Measurements from ENCODE around the gene EEF2K.

The EEF2K gene

GRCh38 chr16:22203091-22203490 is 3.0 kb upstream of the EEF2K start:
- Histone ChIP-seq H4K8ac (ENCODE audit: low read depth, low read length) (no peak overlapping the region), H3K4me1 (ENCODE audit: control insufficient read depth in 2 of 2, insufficient read depth in 1 of 2, low read depth in 1 of 2, low read length in 2 of 2) (peaks cover 0 to 4% of the 10 kb centered on the region in 2 donors), H4K91ac (ENCODE audit: low read depth, low read length, poor library complexity) (no peak overlapping the region), H3K4me2 (ENCODE audit: insufficient read depth, low read length, poor library complexity, severe bottlenecking) (no peak overlapping the region), H3K27ac (replicated peaks; ENCODE audit: low read length) (no peak overlapping the region), H2BK15ac (ENCODE audit: low read length) (no peak overlapping the region), H3K9me3 (replicated peaks in 1 of 2; ENCODE audit: control insufficient read depth in 2 of 2, insufficient read depth in 1 of 2, low read depth in 1 of 2, low read length in 2 of 2) (no peaks in the 10 kb centered on the region), H3K36me3 (replicated peaks in 1 of 2; ENCODE audit: control insufficient read depth in 2 of 2, insufficient read depth in 2 of 2, low read length in 2 of 2) (no peaks in the 10 kb centered on the region), H3K9ac (ENCODE audit: low read depth, low read length, poor library complexity) (no peak overlapping the region), H2AK5ac (ENCODE audit: low read depth, low read length) (no peak overlapping the region), H3K14ac (ENCODE audit: low read length) (no peak overlapping the region), H2BK120ac (ENCODE audit: low read depth, low read length) (no peak overlapping the region), H2AFZ (ENCODE audit: low read length) (no peak overlapping the region), H3K4ac (ENCODE audit: low read length) (no peak overlapping the region), H3K79me1 (ENCODE audit: low read depth, low read length) (peaks cover 2% of the 10 kb centered on the region), H2BK12ac (ENCODE audit: low read length) (no peak overlapping the region), H3K27me3 (ENCODE audit: control insufficient read depth in 3 of 3, insufficient read depth in 3 of 3, low read depth in 1 of 3, low read length in 3 of 3) (peaks cover 0 to 2% (median 0%) of the 10 kb centered on the region in 3 experiments), H3K4me3 (ENCODE audit: low read length in 2 of 2) (no peak overlapping the region), H2BK5ac (ENCODE audit: low read length) (no peak overlapping the region), H3K23ac (ENCODE audit: low read depth, low read length, poor library complexity) (no peak overlapping the region), H3K18ac (ENCODE audit: low read length) (no peak overlapping the region)
- no peak for DNase-seq (ENCODE audit: low spot score)
- WGBS, 2 donors (ENCODE audit: extremely low coverage in 2 of 2, insufficient read length in 2 of 2, insufficient replicate concordance in 1 of 2), result no CpG with 5 or more reads among the region's 5 CpGs

- Histone ChIP-seq H3K14ac (ENCODE audit: low read length) (no peak overlapping the region), H2BK120ac (ENCODE audit: low read depth, low read length) (no peak overlapping the region), H2BK5ac (ENCODE audit: low read length) (no peak overlapping the region), H2BK12ac (ENCODE audit: low read length) (no peak overlapping the region), H3K23ac (ENCODE audit: low read depth, low read length, poor library complexity) (no peak overlapping the region), H3K4ac (ENCODE audit: low read length) (no peak overlapping the region), H3K79me1 (ENCODE audit: low read depth, low read length) (peaks cover 2% of the 10 kb centered on the region), H3K4me1 (ENCODE audit: control insufficient read depth in 2 of 2, insufficient read depth in 1 of 2, low read depth in 1 of 2, low read length in 2 of 2) (peaks cover 0 to 4% of the 10 kb centered on the region in 2 donors), H3K4me2 (ENCODE audit: insufficient read depth, low read length, poor library complexity, severe bottlenecking) (no peak overlapping the region), H2AFZ (ENCODE audit: low read length) (no peak overlapping the region), H3K9ac (ENCODE audit: low read depth, low read length, poor library complexity) (no peak overlapping the region), H3K27ac (replicated peaks; ENCODE audit: low read length) (no peak overlapping the region), H3K9me3 (replicated peaks in 1 of 2; ENCODE audit: control insufficient read depth in 2 of 2, insufficient read depth in 1 of 2, low read depth in 1 of 2, low read length in 2 of 2) (no peaks in the 10 kb centered on the region), H2AK5ac (ENCODE audit: low read depth, low read length) (no peak overlapping the region), H4K91ac (ENCODE audit: low read depth, low read length, poor library complexity) (no peak overlapping the region), H3K27me3 (ENCODE audit: control insufficient read depth in 3 of 3, insufficient read depth in 3 of 3, low read depth in 1 of 3, low read length in 3 of 3) (peaks cover 0 to 2% (median 0%) of the 10 kb centered on the region in 3 experiments), H3K18ac (ENCODE audit: low read length) (no peak overlapping the region), H2BK15ac (ENCODE audit: low read length) (no peak overlapping the region), H3K36me3 (replicated peaks in 1 of 2; ENCODE audit: control insufficient read depth in 2 of 2, insufficient read depth in 2 of 2, low read length in 2 of 2) (no peaks in the 10 kb centered on the region), H4K8ac (ENCODE audit: low read depth, low read length) (no peak overlapping the region), H3K4me3 (ENCODE audit: low read length in 2 of 2) (no peak overlapping the region)
- DNase-seq (ENCODE audit: low spot score), result no peak
- WGBS, 2 donors (ENCODE audit: extremely low coverage in 2 of 2, insufficient read length in 2 of 2, insufficient replicate concordance in 1 of 2), result no CpG with 5 or more reads among the region's 2 CpGs
These were observed 1.9 kb upstream of the EEF2K start for GRCh38 chr16:22204091-22204655.

GRCh38 chr16:22205577-22206012 is 483 bp upstream of the EEF2K start:
- Histone ChIP-seq H3K27ac (replicated peaks; ENCODE audit: low read length) (no peak overlapping the region), H3K27me3 (ENCODE audit: control insufficient read depth in 3 of 3, insufficient read depth in 3 of 3, low read depth in 1 of 3, low read length in 3 of 3) (peaks cover 0 to 2% (median 0%) of the 10 kb centered on the region in 3 experiments), H2AK5ac (ENCODE audit: low read depth, low read length) (no peak overlapping the region), H3K4me3 (ENCODE audit: low read length in 2 of 2) (peak overlapping the region in 1 of 2 donors; percentile 78), H4K8ac (ENCODE audit: low read depth, low read length) (no peak overlapping the region), H3K4me2 (ENCODE audit: insufficient read depth, low read length, poor library complexity, severe bottlenecking) (peak overlapping the region; percentile 48), H2BK12ac (ENCODE audit: low read length) (no peak overlapping the region), H4K91ac (ENCODE audit: low read depth, low read length, poor library complexity) (no peak overlapping the region), H3K4ac (ENCODE audit: low read length) (no peak overlapping the region), H3K18ac (ENCODE audit: low read length) (no peak overlapping the region), H2BK120ac (ENCODE audit: low read depth, low read length) (no peak overlapping the region), H3K36me3 (replicated peaks in 1 of 2; ENCODE audit: control insufficient read depth in 2 of 2, insufficient read depth in 2 of 2, low read length in 2 of 2) (no peaks in the 10 kb centered on the region), H3K14ac (ENCODE audit: low read length) (no peak overlapping the region), H3K9me3 (replicated peaks in 1 of 2; ENCODE audit: control insufficient read depth in 2 of 2, insufficient read depth in 1 of 2, low read depth in 1 of 2, low read length in 2 of 2) (peaks cover 0 to under 1% of the 10 kb centered on the region in 2 donors), H3K9ac (ENCODE audit: low read depth, low read length, poor library complexity) (no peak overlapping the region), H3K4me1 (ENCODE audit: control insufficient read depth in 2 of 2, insufficient read depth in 1 of 2, low read depth in 1 of 2, low read length in 2 of 2) (peaks cover 0 to 4% of the 10 kb centered on the region in 2 donors), H2BK5ac (ENCODE audit: low read length) (no peak overlapping the region), H3K23ac (ENCODE audit: low read depth, low read length, poor library complexity) (peak overlapping the region; percentile 87), H2BK15ac (ENCODE audit: low read length) (no peak overlapping the region), H3K79me1 (ENCODE audit: low read depth, low read length) (peaks cover 2% of the 10 kb centered on the region), H2AFZ (ENCODE audit: low read length) (peak overlapping the region; percentile 96)
- no peak for DNase-seq (ENCODE audit: low spot score)
- no CpG with 5 or more reads among the region's 11 CpGs for WGBS, 2 donors (ENCODE audit: extremely low coverage in 2 of 2, insufficient read length in 2 of 2, insufficient replicate concordance in 1 of 2)

GRCh38 chr16:22206842-22207714 is 1.0 kb downstream of the EEF2K start:
- H4K91ac ChIP-seq (ENCODE audit: low read depth, low read length, poor library complexity), result no peak overlapping the region
- H3K4me1 ChIP-seq (ENCODE audit: control insufficient read depth in 2 of 2, insufficient read depth in 1 of 2, low read depth in 1 of 2, low read length in 2 of 2), result peaks cover 0 to 5% of the 10 kb centered on the region in 2 donors
- peaks cover 0 to 1% of the 10 kb centered on the region in 2 donors for H3K36me3 ChIP-seq (replicated peaks in 1 of 2; ENCODE audit: control insufficient read depth in 2 of 2, insufficient read depth in 2 of 2, low read length in 2 of 2)
- H3K18ac ChIP-seq (ENCODE audit: low read length), result peak overlapping the region; percentile 98
- peak overlapping the region; percentile 78 for H3K4me2 ChIP-seq (ENCODE audit: insufficient read depth, low read length, poor library complexity, severe bottlenecking)
- H2BK120ac ChIP-seq (ENCODE audit: low read depth, low read length), result no peak overlapping the region
- H2AFZ ChIP-seq (ENCODE audit: low read length), result peak overlapping the region; percentile 96
- no peak overlapping the region for H2BK15ac ChIP-seq (ENCODE audit: low read length)
- peak overlapping the region; percentile 90 for H3K23ac ChIP-seq (ENCODE audit: low read depth, low read length, poor library complexity)
- H3K27ac ChIP-seq (replicated peaks; ENCODE audit: low read length), result no peak overlapping the region
- peak overlapping the region; percentile 12 for H2AK5ac ChIP-seq (ENCODE audit: low read depth, low read length)
- peaks cover 2% of the 10 kb centered on the region for H3K79me1 ChIP-seq (ENCODE audit: low read depth, low read length)
- H3K9ac ChIP-seq (ENCODE audit: low read depth, low read length, poor library complexity), result peak overlapping the region; percentile 98
- WGBS, 2 donors (ENCODE audit: extremely low coverage in 2 of 2, insufficient read length in 2 of 2, insufficient replicate concordance in 1 of 2), result no CpG with 5 or more reads among the region's 35 CpGs
- H4K8ac ChIP-seq (ENCODE audit: low read depth, low read length), result no peak overlapping the region
- peak overlapping the region; percentile 91 for H3K14ac ChIP-seq (ENCODE audit: low read length)
- peaks cover 0 to 5% of the 10 kb centered on the region in 2 donors for H3K9me3 ChIP-seq (replicated peaks in 1 of 2; ENCODE audit: control insufficient read depth in 2 of 2, insufficient read depth in 1 of 2, low read depth in 1 of 2, low read length in 2 of 2)
- H3K4me3 ChIP-seq (ENCODE audit: low read length in 2 of 2), result peak overlapping the region; percentile 78 to 97
- DNase-seq (ENCODE audit: low spot score), result no peak
- H3K27me3 ChIP-seq (ENCODE audit: control insufficient read depth in 3 of 3, insufficient read depth in 3 of 3, low read depth in 1 of 3, low read length in 3 of 3), result peaks cover 0 to 2% (median 0%) of the 10 kb centered on the region in 3 experiments
- peak overlapping the region; percentile 26 for H2BK5ac ChIP-seq (ENCODE audit: low read length)
- H2BK12ac ChIP-seq (ENCODE audit: low read length), result no peak overlapping the region
- H3K4ac ChIP-seq (ENCODE audit: low read length), result no peak overlapping the region
